Measurements from ENCODE around the gene TRERF1. TPM values are rescaled to one million over a fixed set of nuclear protein-coding genes. Genes with fewer than 3 reads are reported as not detected.

TRERF1 gene
- total RNA-seq, 1 donor from 2014 or later, result 3.3 TPM

GRCh38 chr6:42257063-42257462 is 194.7 kb downstream of the TRERF1 start:
- DNase-seq (ENCODE audit: low spot score), result no peak

DNA sequence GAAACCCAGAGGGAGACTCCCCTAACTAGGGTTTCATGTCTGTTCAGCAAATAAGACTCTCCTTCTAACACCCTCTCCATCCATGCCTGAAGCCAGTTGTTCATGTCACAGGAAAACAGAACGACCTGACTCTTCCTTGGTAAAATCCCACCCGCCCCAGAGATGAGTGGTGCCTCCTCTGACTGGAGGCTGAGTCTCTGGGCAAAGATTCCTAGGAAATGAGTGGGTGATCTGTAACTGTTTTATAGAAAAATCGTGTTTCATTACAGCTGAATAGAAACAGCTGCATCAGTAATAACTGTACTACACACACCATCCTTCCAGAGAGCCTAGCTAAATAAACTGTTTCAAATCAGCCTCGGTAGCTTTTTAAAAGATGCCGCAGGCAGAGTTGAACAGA is 196.7 kb downstream of the TRERF1 start:
- DNase-seq (ENCODE audit: low spot score), result no peak

GRCh38 chr6:42254505-42254904 is 197.2 kb downstream of the TRERF1 start:
- DNase-seq (ENCODE audit: low spot score), result no peak

GRCh38 chr6:42251911-42252637 is 199.7 kb downstream of the TRERF1 start:
- no peak for DNase-seq (ENCODE audit: low spot score)

GRCh38 chr6:42251500-42251899 is 200.2 kb downstream of the TRERF1 start:
- DNase-seq (ENCODE audit: low spot score), result no peak

DNA sequence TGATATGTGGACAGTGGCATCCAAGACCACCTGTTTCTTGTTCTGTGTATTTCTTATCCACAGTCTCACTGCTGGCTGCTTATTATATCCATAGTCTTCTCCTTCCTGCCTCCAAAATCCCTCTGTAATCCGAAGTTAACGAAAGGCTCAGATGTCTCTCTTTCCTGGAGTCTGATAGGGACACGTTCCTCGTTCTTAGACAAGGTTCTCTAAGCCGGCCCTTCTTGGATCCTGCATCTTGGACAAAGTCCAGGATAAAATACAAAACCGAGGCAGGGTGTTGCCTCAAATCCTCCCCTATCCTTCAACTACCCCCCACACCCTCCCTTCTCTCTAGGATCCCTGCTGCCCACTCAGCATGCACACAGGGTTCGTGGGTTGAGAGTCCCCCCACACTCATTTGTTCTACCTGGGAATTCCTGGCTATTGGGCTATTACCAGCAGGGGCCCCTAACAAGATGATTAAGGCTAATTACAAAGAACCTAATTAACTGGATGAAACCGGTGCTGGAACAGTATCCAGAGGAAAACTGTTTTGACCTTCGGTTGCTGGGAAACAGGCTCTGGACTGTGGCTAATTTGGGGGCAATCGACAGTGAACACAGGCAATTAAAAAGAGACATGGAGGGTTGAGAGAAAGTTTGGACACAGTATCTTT is 201.3 kb downstream of the TRERF1 start:
- no peak for DNase-seq (ENCODE audit: low spot score)

DNA sequence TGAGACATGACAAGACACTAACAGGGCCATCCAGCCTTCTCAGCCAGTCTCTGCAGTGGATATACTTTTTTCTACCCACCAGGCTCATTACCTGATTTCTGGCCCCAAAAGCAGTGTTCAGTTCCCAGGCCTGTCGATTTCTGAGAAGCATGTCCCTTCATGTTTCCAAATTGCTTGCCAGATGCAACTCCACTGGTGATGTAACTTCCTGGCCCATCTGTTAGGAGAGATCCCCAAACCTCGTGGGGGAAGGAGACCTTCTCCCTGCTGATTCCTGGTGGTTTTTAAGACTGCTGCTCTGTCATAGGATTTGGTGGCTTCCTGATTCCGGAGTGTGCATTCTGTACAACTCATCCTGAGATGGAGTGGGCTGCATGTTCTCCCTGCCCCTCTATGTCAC is 202.4 kb downstream of the TRERF1 start:
- DNase-seq (ENCODE audit: low spot score), result no peak

DNA sequence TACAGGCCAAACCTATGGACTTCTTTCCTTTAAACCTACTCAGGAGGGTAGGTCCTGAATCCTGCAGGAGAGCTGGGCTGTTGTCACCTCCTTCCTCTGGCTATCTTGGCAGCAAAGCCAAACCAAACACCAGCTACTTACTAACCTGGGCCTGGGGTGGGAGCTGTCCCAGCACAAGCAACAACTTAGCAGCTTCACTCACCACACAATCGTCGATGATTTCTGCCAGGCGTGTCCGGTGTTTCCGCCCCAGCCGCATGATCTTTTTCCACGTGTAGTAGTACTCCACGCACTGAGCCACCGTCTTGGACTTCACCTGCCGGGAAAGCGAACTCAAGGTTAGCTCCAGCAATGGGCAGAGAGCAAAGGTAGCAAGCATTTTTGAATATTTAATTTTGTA is 208.7 kb downstream of the TRERF1 start:
- no peak for DNase-seq (ENCODE audit: low spot score)

DNA sequence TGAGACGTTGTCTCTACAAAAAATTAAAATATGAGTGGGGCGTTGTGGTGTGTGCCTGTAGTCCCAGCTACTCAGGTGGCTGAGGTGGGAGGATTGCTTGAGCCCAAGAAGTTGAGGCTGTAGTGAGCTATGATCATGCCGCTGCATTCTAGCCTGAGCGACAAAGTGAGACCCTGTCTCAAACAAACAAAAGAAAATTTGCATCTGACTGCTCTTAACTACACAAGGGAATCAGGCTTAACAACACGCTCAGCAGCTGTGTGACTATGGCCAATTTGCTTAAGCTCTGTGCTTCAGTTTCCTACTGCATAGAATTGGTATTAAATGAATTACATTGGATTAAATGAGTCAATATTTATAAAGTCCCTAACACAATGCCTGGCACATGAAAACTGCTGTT is 209.8 kb downstream of the TRERF1 start:
- no peak for DNase-seq (ENCODE audit: low spot score)

DNA sequence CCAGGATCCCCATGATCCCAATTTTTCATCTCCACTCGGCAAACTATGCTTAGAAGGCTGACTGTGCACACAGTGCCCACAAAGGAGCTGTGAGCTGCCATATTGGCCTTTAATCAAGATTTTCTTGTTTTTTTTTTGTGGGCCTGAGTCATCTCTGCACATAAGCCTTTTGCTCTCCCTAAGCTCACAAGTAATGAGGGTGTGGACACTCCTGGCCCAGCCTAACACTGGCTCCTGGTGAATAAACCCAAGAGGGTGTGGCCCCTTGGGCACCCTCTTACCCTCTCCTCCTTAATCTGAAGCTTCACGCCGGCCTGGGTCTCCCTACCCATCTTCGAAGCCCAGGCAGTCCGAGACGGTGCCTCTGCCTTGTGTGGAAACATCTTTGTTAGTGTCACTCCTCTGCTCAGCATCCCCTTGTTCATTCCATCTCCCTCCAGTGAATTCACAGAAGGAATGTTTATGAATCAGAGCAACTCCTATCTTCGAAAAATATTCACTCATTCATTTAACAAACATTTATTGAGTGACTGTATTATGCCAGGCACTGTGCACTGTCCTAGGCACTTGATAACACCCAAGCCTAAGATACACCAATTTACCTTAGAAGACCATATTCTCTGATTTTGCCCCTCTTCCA is 211.9 kb downstream of the TRERF1 start:
- DNase-seq (ENCODE audit: low spot score), result no peak

GRCh38 chr6:42239333-42239732 is 212.4 kb downstream of the TRERF1 start:
- DNase-seq (ENCODE audit: low spot score), result no peak

DNA sequence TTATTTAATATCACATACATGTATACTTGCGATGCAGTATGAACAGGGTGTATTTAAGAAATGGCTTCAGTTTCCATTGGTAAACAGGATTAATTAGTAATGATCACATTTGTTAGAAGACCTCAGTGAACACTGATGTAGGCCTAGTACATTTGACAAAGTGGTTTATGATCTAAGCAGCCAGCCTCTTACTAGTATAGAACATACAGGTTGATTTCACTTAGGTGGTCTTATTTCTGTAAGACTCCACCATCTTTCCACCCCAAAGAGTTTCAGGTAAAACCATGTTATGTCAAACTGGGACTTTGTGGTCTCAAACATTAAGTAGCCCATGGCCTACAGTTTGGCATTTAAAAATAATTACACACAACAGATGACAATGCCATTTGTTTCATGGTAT is 213.9 kb downstream of the TRERF1 start:
- DNase-seq (ENCODE audit: low spot score), result no peak

DNA sequence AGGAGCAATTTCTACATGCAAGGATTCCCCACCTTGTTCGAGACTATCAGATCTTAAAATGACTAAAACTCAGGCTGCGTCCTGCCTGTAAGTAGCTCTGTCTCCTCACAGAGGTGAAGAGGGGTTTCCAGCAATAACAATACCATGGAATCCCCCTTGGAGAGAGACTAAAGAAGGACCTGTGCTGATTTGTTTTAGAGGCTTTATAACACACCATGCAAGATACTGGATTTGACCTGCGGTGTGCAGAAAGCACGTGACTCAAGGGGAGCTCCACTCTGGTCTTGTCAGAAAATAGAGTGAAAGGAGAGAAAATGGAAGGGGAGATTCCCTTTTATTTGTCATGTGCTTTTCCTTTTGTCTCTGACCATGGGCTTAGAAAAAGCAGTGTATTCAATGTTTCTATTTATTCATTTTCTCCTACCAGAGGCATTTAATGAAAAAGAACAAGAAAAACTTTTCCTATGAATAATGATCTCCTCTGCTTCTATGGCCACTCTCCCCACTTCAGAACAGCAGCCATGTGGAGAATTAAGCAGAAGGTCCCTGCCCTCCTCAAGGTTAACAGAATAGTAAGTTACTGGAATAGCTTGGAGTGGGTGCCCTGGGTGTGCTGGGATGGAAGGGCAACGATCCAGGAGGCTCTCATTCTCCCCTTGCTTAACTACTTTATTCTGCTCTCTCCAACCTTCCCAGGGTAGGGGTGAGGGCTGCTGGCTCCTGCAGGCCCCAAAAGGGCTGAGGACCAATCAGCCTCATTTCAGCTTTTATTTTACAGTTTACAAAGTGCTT is 214.8 kb downstream of the TRERF1 start:
- no peak for DNase-seq (ENCODE audit: low spot score)

GRCh38 chr6:42236030-42236429 is 215.7 kb downstream of the TRERF1 start:
- DNase-seq (ENCODE audit: low spot score), result no peak

DNA sequence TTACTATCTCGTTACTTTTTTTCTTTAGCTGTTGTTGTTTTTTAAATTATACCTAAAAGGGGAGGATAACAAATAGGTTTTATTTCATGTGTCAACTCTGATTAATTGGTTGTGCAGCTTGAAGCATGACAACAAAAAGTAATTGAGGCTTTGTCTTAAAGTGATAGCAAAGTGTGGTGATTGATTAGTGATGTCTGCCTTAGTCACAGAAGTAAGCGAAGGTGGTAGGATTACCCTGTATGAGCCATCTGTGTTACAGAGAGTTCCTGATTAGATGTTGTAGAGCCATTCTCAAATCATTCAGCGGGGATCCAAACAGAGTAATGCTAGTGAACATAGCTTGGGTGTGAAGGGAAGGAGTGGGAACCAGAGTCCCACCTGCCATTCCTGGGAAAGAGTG is 219.7 kb downstream of the TRERF1 start:
- no peak for DNase-seq (ENCODE audit: low spot score)

DNA sequence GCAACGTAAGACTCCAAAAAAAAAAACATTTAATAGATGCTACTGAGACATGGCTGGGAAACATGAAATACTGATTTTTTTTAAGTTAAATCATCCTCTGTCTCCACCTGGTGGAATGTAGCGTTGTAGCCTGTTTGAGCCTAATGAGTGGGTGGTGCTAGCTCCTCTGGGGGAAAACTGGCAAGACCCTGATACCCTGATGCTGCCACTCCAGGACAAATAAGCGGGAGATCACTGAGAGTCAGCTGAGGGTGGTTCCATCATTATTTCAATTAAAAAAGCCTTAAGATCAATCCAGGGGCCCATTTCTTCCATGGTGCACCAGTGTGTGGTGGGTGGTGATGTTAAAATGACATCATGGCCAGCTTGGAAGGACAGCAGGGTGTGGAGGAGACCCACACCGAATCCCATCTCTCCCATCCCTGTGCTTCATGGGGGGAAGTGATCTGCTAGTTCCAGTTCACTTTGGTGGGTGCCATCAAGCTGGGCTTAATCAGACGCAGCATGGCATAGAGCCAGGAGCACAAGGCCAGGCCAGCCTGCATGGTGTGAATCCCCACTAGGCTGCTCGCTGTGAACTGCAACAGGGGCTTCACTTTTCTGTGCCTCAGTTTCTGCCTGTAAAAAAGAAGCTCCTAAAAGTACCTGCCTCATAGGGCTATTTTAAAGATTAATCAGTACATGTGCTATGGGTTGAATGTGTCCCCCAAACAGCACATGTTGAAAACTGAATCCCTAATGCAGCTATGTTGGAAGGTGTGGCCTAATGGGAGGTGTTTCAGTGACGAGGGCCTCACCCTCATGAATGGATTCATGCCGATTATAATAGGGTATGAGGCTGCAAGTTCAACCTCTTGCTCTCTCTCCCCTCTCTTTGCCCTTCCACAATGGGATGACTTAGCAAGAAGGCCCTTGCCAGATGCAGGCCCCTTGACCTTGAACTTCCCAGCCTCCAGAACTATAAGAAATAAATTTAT is 221.1 kb downstream of the TRERF1 start:
- no peak for DNase-seq (ENCODE audit: low spot score)

DNA sequence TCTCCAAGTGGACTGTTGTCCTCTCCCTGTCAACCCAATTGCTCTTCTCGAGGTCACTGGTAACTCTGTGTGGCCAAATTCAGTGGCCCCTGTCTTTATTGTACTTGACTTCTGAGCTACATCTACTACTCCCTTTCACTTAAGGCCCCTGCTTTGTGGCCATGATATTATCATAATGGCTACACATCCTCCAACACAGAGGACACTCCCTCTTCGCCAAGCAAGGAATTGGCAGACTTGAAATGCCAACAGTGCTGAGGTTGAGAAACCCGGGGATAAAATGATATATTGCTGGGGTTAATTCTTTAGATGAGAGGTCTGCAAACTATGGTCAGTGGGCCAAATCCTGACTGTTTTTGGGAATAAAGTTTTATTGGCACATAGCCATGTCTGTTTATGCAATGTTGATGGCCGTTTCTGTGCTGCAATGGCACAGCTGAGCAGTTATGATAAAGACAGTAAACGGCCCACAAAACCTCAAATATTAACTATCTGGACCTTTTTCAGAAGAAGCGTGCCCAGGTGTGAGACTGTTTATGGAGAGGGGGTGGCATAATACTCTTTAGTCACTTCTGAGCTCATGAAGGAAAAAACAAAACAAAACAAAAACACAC is 222.1 kb downstream of the TRERF1 start:
- no peak for DNase-seq (ENCODE audit: low spot score)

GRCh38 chr6:42228305-42228704 is 223.4 kb downstream of the TRERF1 start:
- DNase-seq (ENCODE audit: low spot score), result no peak

GRCh38 chr6:42227173-42227850 is 224.4 kb downstream of the TRERF1 start:
- DNase-seq (ENCODE audit: low spot score), result no peak

Data from mesenteric fat pad (tissue), 1 donor.